Stimulated activated CD8-positive, alpha-beta memory T cell treated with anti-CD3 and anti-CD28 coated beads, Interleukin-12 subunit alpha, Interleukin-12 subunit beta, amount 100 ng/mL, for 1 hour (primary cell): ENCODE data around the gene CLBA1.
A peak's percentile ranks its signal among the peaks of the same experiment; 100 is the strongest.

Experiments
- DNase-seq: peaks from one replicate; pipeline ENCODE4 v3.0.0-alpha.2; 2020; ENCODE audit warnings: low read depth

The CLBA1 gene

GRCh38 chr14:104968541-104969401, 16.8 kb upstream of the CLBA1 start:
- no peak for DNase-seq

- DNase-seq = no peak
Observed at GRCh38 chr14:104969741-104970230, 15.8 kb upstream of the CLBA1 start.

- no peak for DNase-seq
Observed at GRCh38 chr14:104970231-104971068, 15.1 kb upstream of the CLBA1 start.

- DNase-seq = no peak
Observed at GRCh38 chr14:104971447-104972240, 13.9 kb upstream of the CLBA1 start.

GRCh38 chr14:104972301-104973134, 13.1 kb upstream of the CLBA1 start:
- DNase-seq = no peak

GRCh38 chr14:104973135-104973384, 12.5 kb upstream of the CLBA1 start:
- DNase-seq = no peak

- DNase-seq = no peak
Observed at GRCh38 chr14:104973385-104974145, 12.0 kb upstream of the CLBA1 start.

GRCh38 chr14:104974146-104974541, 11.4 kb upstream of the CLBA1 start:
- no peak for DNase-seq

- no peak for DNase-seq
Observed at GRCh38 chr14:104974665-104975390, 10.8 kb upstream of the CLBA1 start.

- no peak for DNase-seq
Observed at GRCh38 chr14:104975481-104976197, 9.9 kb upstream of the CLBA1 start.

GRCh38 chr14:104976198-104977007, 9.2 kb upstream of the CLBA1 start:
- peak; percentile 81 for DNase-seq

- no peak for DNase-seq
Observed at GRCh38 chr14:104977008-104977680, 8.4 kb upstream of the CLBA1 start.

- DNase-seq = no peak
Observed at GRCh38 chr14:104977681-104978653, 7.6 kb upstream of the CLBA1 start, which contains the start of gene AHNAK2. Gene AHNAK2 (minus strand): TSS chr14:104978374. CDS start chr14:104978237, 137 bp downstream.

- DNase-seq = no peak
Observed at GRCh38 chr14:104978746-104979691, 6.6 kb upstream of the CLBA1 start.
